A549 (cell line): ENCODE measurements around the gene UNC5C. TPM values are rescaled to one million over a fixed set of nuclear protein-coding genes. Genes with fewer than 3 reads are reported as not detected.

Source experiments
- ATAC-seq, 2 experiments: fragments of 200-7000 bp in 1 of 2; fragments of >200 bp in 1 of 2; cut with Nextera tagmentation in 1 of 2; cut with Tn5 transposase in 1 of 2; 3 replicates each; pipeline versions ENCODE4 v1.8.0 to v1.9.1; 2018 to 2020; ENCODE audit warnings: mild to moderate bottlenecking in 1 of 2, moderate library complexity in 1 of 2
- CTCF ChIA-PET: fragments of 300-600 bp; sonication (Branson Sonifier 250); formaldehyde crosslinking; extraction: SDS; loops from one replicate; lab custom pipeline; 2021; ENCODE audit warnings: antibody characterized with exemption, inconsistent platforms; lab: Yijun Ruan, JAX
- POLR2A ChIA-PET: fragments of 350-600 bp; formaldehyde crosslinking; extraction: SDS; loops from one replicate; lab custom pipeline; 2021; ENCODE audit warnings: antibody characterized with exemption, inconsistent platforms; lab: Yijun Ruan, JAX
- DNase-seq, 2 experiments: peaks; one replicate each; pipeline versions ENCODE4 v3.0.0 to v3.0.0-alpha.2; 2011 to 2016; ENCODE audit warnings: low read depth in 1 of 2, low spot score in 1 of 2
- FAIRE-seq: peaks from 2 replicates; lab custom pipeline; 2011; peaks lifted over from hg19 to GRCh38; lab: Jason Lieb, UNC
- H3K27ac ChIP-seq, 2 experiments: fragments of >200 bp; sonication (Bioruptor Twin); formaldehyde crosslinking; 3 replicates each; pipeline ENCODE4 v1.5.1; 2016 to 2017
- H3K4me1 ChIP-seq: fragments of >200 bp; sonication (Bioruptor Twin); formaldehyde crosslinking; 3 replicates; pipeline ENCODE4 v1.6.1; 2016
- H3K4me2 ChIP-seq: fragments of >200 bp; sonication (Bioruptor Twin); formaldehyde crosslinking; 3 replicates; pipeline ENCODE4 v1.6.1; 2016
- H3K4me3 ChIP-seq: fragments of >200 bp; sonication (Bioruptor Twin); formaldehyde crosslinking; 3 replicates; pipeline ENCODE4 v1.5.1; 2016
- H3K9me3 ChIP-seq: fragments of >200 bp; sonication (Bioruptor Twin); formaldehyde crosslinking; 3 replicates; pipeline ENCODE4 v1.6.1; 2016
- CBX2 ChIP-seq: fragments of 200-600 bp; sonication (generic); IDR thresholded peaks from 2 replicates; pipeline ENCODE4 v1.6.1; 2016; ENCODE audit warnings: low read depth, mild to moderate bottlenecking, borderline replicate concordance
- CHD2 ChIP-seq: fragments of 150-350 bp; IDR thresholded peaks from 2 replicates; pipeline ENCODE4 v1.6.1; 2014; ENCODE audit warnings: low read length; ENCODE audit not compliant: partially characterized antibody
- CHD4 ChIP-seq: fragments of 200-600 bp; sonication (generic); IDR thresholded peaks from 2 replicates; pipeline ENCODE4 v1.6.1; 2016; ENCODE audit warnings: antibody characterized with exemption, mild to moderate bottlenecking, borderline replicate concordance
- E2F6 ChIP-seq: IDR thresholded peaks from 2 replicates; pipeline ENCODE4 v1.6.1; 2012; ENCODE audit warnings: low read depth, borderline replicate concordance
- EHF ChIP-seq: fragments of 250-450 bp; sonication (Bioruptor Pico); IDR thresholded peaks from 2 replicates; pipeline ENCODE4 v1.5.0; 2020; ENCODE audit warnings: mild to moderate bottlenecking
- EHMT2 ChIP-seq: fragments of 200-600 bp; sonication (generic); IDR thresholded peaks from 2 replicates; pipeline ENCODE4 v1.6.1; 2016; ENCODE audit warnings: antibody characterized with exemption, low read depth, mild to moderate bottlenecking, moderate library complexity
- FOSB ChIP-seq: fragments of 250-450 bp; sonication (Bioruptor Pico); IDR thresholded peaks from 2 replicates; pipeline ENCODE4 v1.5.0; 2020; ENCODE audit warnings: mild to moderate bottlenecking, moderate library complexity
- FOXS1 ChIP-seq: fragments of 250-450 bp; sonication (Bioruptor Pico); IDR thresholded peaks from 2 replicates; pipeline ENCODE4 v1.5.0; 2020; ENCODE audit warnings: mild to moderate bottlenecking, moderate library complexity
- GATA3 ChIP-seq: IDR thresholded peaks from 2 replicates; pipeline ENCODE4 v1.6.1; 2012; ENCODE audit warnings: borderline replicate concordance
- HOXB13 ChIP-seq: fragments of 250-450 bp; sonication (Bioruptor Pico); IDR thresholded peaks from 2 replicates; pipeline ENCODE4 v1.5.0; 2020; ENCODE audit warnings: low read depth, mild to moderate bottlenecking, moderate library complexity
- JUNB ChIP-seq: fragments of >200 bp; sonication (Bioruptor Twin); formaldehyde crosslinking; IDR thresholded peaks from 2 replicates; pipeline ENCODE4 v1.6.1; 2016
- KDM5A ChIP-seq: fragments of 200-600 bp; sonication (generic); IDR thresholded peaks from 2 replicates; pipeline ENCODE4 v1.6.1; 2016; ENCODE audit warnings: antibody characterized with exemption, mild to moderate bottlenecking
- MAZ ChIP-seq: fragments of 150-350 bp; IDR thresholded peaks from 2 replicates; pipeline ENCODE4 v1.6.1; 2014; ENCODE audit warnings: antibody characterized with exemption, low read depth, low read length, borderline replicate concordance
- MYC ChIP-seq: IDR thresholded peaks from 2 replicates; pipeline ENCODE4 v1.6.1; 2012; ENCODE audit warnings: mild to moderate bottlenecking, inconsistent platforms, low read length, improper control_type of control experiment, borderline replicate concordance
- NFE2L2 ChIP-seq: fragments of 150-350 bp; conservative IDR thresholded peaks from 2 replicates; pipeline ENCODE4 v1.6.1; 2014; ENCODE audit warnings: low read length
- NPAS2 ChIP-seq: fragments of 250-450 bp; sonication (Bioruptor Pico); IDR thresholded peaks from 2 replicates; pipeline ENCODE4 v1.8.0; 2022; ENCODE audit warnings: mild to moderate bottlenecking, moderate library complexity, borderline replicate concordance
- POLR2A ChIP-seq: IDR thresholded peaks from 2 replicates; pipeline ENCODE4 v1.6.1; 2012; ENCODE audit warnings: mild to moderate bottlenecking, low read length
- POLR2AphosphoS2 ChIP-seq: conservative IDR thresholded peaks from 2 replicates; pipeline ENCODE4 v1.6.1; 2012; ENCODE audit warnings: low read length, improper control_type of control experiment, inconsistent platforms
- RAD21 ChIP-seq, 2 experiments: fragments of >200 bp in 1 of 2; sonication (Bioruptor Twin) in 1 of 2; formaldehyde crosslinking in 1 of 2; IDR thresholded peaks in 1 of 2; conservative IDR thresholded peaks in 1 of 2; 2 replicates in 1 of 2; 3 replicates in 1 of 2; pipeline ENCODE4 v1.6.1; 2012 to 2018; ENCODE audit warnings: inconsistent platforms in 1 of 2
- REST ChIP-seq: fragments of 200-600 bp; sonication (generic); IDR thresholded peaks from 2 replicates; pipeline ENCODE4 v1.6.1; 2016; ENCODE audit warnings: antibody characterized with exemption, mild to moderate bottlenecking, moderate library complexity
- RFX5 ChIP-seq: fragments of 450-650 bp; IDR thresholded peaks from 2 replicates; pipeline ENCODE4 v1.7.1; 2014; ENCODE audit warnings: antibody characterized with exemption, mild to moderate bottlenecking, moderate library complexity
- ZFP36 ChIP-seq: fragments of 450-650 bp; IDR thresholded peaks from 2 replicates; pipeline ENCODE4 v1.6.1; 2014; ENCODE audit warnings: borderline replicate concordance; ENCODE audit not compliant: partially characterized antibody
- ZNF302 ChIP-seq: fragments of 250-450 bp; sonication (Bioruptor Pico); IDR thresholded peaks from 2 replicates; pipeline ENCODE4 v1.9.0; 2021; ENCODE audit warnings: inconsistent platforms, mild to moderate bottlenecking, moderate library complexity
- ZSCAN20 ChIP-seq: fragments of 250-450 bp; sonication (Bioruptor Pico); IDR thresholded peaks from 2 replicates; pipeline ENCODE4 v1.8.0; 2022; ENCODE audit warnings: mild to moderate bottlenecking, moderate library complexity
- WGBS: methylation state at CpG from one replicate; pipeline ENCODE4 v1.1.6; 2017; ENCODE audit errors: missing lambda C conversion rate; 5-methylcytosine and 5-hydroxymethylcytosine counted together
- polyA plus RNA-seq, 4 experiments: library from polyadenylated mRNA; depleted of rRNA in 3 of 4; stranded (reverse); fragments of >200 nt; fragmentation: RNase III in 1 of 4; extraction: RNeasy Plus Mini Kit Qiagen cat#74134 plus additional on column Dnase treatment in 1 of 4; gene quantifications; 2 replicates in 3 of 4; 3 replicates in 1 of 4; pipeline ENCODE4 v1.2.3, GENCODE V29; 2011 to 2017
- TF ChIP-seq, protein P1 (sequence below): fragments of 250-450 bp; sonication (Bioruptor Pico); IDR thresholded peaks from 2 replicates; pipeline ENCODE4 v1.5.0; 2020; ENCODE audit warnings: low read depth, mild to moderate bottlenecking, moderate library complexity
- TF ChIP-seq, protein P2 (sequence below): fragments of >200 bp; sonication (Bioruptor Twin); formaldehyde crosslinking; IDR thresholded peaks from 3 replicates; pipeline ENCODE4 v1.5.1; 2016

UNC5C gene
- polyA plus RNA-seq, 2 of the 4 experiments (the other 2 are of a cell fraction) = 0.13 TPM; not detected in 1

DNA sequence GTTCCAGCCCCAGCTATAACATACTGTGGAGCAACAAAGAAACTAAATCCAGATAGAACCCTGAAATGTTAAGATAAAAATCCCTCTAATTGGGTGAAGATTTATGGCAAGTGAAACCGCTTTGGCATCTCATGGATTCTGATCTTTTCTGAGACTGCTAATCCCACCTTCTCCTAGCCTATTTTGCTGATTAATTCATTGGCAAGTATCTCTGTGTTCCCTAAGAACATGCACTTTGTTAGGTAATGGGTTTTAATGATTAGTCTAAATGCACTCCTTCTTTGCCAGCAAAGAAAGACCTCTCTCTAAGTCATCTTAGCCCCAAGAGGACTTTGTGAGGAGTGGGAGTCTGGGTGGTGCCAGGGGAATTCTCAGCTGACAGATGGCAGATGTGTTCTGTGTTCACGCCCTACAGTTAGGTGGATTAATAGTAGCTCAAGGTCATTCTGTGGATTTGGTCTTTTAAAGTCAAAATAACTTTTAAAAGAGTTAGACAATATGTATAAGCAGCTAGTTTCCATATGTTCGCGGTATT lies 171.3 kb downstream of the UNC5C start:
- POLR2A ChIA-PET = no interaction called here
- Histone ChIP-seq H3K27ac (no peak overlapping the region), H3K4me2 (no peak overlapping the region), H3K9me3 (no peaks in the 10 kb centered on the region), H3K4me1 (no peaks in the 10 kb centered on the region), H3K4me3 (no peak overlapping the region)
- DNase-seq (no peak), FAIRE-seq (no peak), ATAC-seq (no peak)
- WGBS = 90% methylated on average over 4 of the region's 4 CpGs
- TF ChIP-seq FOSB (CRISPR knock-in tag) (no peak), EHF (CRISPR knock-in tag) (no peak)
- TF ChIP-seq, protein P1, sequence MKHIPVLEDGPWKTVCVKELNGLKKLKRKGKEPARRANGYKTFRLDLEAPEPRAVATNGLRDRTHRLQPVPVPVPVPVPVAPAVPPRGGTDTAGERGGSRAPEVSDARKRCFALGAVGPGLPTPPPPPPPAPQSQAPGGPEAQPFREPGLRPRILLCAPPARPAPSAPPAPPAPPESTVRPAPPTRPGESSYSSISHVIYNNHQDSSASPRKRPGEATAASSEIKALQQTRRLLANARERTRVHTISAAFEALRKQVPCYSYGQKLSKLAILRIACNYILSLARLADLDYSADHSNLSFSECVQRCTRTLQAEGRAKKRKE (CRISPR knock-in tag) = no peak
- CTCF ChIA-PET = no interaction called here

- Histone ChIP-seq H3K27ac (no peak overlapping the region), H3K9me3 (no peaks in the 10 kb centered on the region), H3K4me2 (no peak overlapping the region), H3K4me3 (no peak overlapping the region), H3K4me1 (no peaks in the 10 kb centered on the region)
- DNase-seq = no peak
- no peak for FAIRE-seq
- CTCF ChIA-PET = no interaction called here
- ATAC-seq = no peak
- POLR2A ChIA-PET = no interaction called here
- TF ChIP-seq JUNB = no peak
- no peak for TF ChIP-seq KDM5A
- no peak for TF ChIP-seq NPAS2 (CRISPR knock-in tag)
- TF ChIP-seq, protein P2, sequence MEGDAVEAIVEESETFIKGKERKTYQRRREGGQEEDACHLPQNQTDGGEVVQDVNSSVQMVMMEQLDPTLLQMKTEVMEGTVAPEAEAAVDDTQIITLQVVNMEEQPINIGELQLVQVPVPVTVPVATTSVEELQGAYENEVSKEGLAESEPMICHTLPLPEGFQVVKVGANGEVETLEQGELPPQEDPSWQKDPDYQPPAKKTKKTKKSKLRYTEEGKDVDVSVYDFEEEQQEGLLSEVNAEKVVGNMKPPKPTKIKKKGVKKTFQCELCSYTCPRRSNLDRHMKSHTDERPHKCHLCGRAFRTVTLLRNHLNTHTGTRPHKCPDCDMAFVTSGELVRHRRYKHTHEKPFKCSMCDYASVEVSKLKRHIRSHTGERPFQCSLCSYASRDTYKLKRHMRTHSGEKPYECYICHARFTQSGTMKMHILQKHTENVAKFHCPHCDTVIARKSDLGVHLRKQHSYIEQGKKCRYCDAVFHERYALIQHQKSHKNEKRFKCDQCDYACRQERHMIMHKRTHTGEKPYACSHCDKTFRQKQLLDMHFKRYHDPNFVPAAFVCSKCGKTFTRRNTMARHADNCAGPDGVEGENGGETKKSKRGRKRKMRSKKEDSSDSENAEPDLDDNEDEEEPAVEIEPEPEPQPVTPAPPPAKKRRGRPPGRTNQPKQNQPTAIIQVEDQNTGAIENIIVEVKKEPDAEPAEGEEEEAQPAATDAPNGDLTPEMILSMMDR = no peak
- no peak for TF ChIP-seq POLR2A
- TF ChIP-seq MAZ = no peak
- TF ChIP-seq CHD2 = no peak
- no peak for TF ChIP-seq E2F6
- TF ChIP-seq FOXS1 (CRISPR knock-in tag) = no peak
- TF ChIP-seq, protein P1 (CRISPR knock-in tag) = no peak
- TF ChIP-seq GATA3 = no peak
- TF ChIP-seq MYC = no peak
- no peak for TF ChIP-seq FOSB (CRISPR knock-in tag)
- no peak for TF ChIP-seq HOXB13 (CRISPR knock-in tag)
- TF ChIP-seq NFE2L2 = no peak
- TF ChIP-seq EHMT2 = no peak
- TF ChIP-seq CHD4 = no peak
- TF ChIP-seq POLR2AphosphoS2 = no peak
- TF ChIP-seq, all 56 proteins: peak for 0
- 69% methylated on average over 3 of the region's 3 CpGs for WGBS
These were observed 177.1 kb downstream of the UNC5C start for GRCh38 chr4:95371476-95372224.

DNA sequence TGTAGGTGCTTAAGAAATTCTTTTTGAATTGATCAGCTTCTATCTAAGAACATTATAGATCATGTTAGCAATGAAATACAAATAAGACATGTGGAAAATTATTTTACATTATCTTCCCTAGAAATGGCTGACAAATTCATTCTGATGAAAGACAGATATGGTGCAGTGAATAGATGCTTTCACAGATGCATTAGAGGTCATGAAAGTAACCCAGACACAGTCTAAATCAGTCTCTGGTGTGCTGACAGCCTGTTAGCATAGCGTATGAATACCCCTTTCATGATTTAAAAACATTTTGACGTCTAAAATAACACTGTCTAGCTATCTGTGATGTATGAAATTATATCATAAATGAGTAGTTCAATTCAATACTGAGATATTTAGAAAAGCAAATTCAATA lies 180.9 kb downstream of the UNC5C start:
- no peak for ATAC-seq
- Histone ChIP-seq H3K9me3 (no peaks in the 10 kb centered on the region), H3K27ac (no peak overlapping the region), H3K4me3 (no peak overlapping the region), H3K4me1 (peaks cover 8% of the 10 kb centered on the region; the same call in 1 of the 3 replicates), H3K4me2 (no peak overlapping the region)
- DNase-seq = no peak
- 93% methylated on average over 2 of the region's 2 CpGs for WGBS
- no peak for FAIRE-seq
- POLR2A ChIA-PET = no interaction called here
- CTCF ChIA-PET = no interaction called here
- TF ChIP-seq EHMT2 (no peak), RAD21 (conservative IDR thresholded peaks at IDR 0.05 in 1 of 2, IDR thresholded peaks at IDR 0.05 in 1 of 2) (no peak), KDM5A (no peak), ZNF302 (no peak), ZSCAN20 (CRISPR knock-in tag) (no peak), REST (no peak), ZFP36 (no peak), CBX2 (no peak), RFX5 (no peak)
